Measurements from ENCODE around the gene GIPC1. TPM values are rescaled to one million over a fixed set of nuclear protein-coding genes. Genes with fewer than 3 reads are reported as not detected.

GIPC1 gene
- total RNA-seq, 1 experiment from 2014 or later, result 103 TPM

GRCh38 chr19:14519860-14520407 lies 24.0 kb upstream of the GIPC1 start:
- Histone ChIP-seq H3K4me3 (replicated peaks in 1 of 2; ENCODE audit: low read depth in 1 of 2, low read length in 2 of 2) (peak overlapping the region in 1 of 2 experiments; percentile 13; a peak in 1 of 4 replicates), H3K9ac (ENCODE audit: low read length) (peak overlapping the region; percentile 66), H3K27me3 (ENCODE audit: insufficient read depth, low read length) (no peaks in the 10 kb centered on the region), H3K9me3 (ENCODE audit: control insufficient read depth in 1 of 2, insufficient read depth in 1 of 2, low read depth in 1 of 2, low read length in 2 of 2) (no peaks in the 10 kb centered on the region), H3K27ac (ENCODE audit: low read depth, low read length) (peak overlapping the region; percentile 97), H3K4me1 (ENCODE audit: control insufficient read depth in 1 of 2, insufficient read depth in 2 of 2, low read length in 2 of 2) (peaks cover 48 to 69% of the 10 kb centered on the region in 2 experiments), H4K20me1 (ENCODE audit: insufficient read depth) (peaks cover 28% of the 10 kb centered on the region; the same call in 1 of the 2 replicates), H3K9me2 (ENCODE audit: insufficient read depth) (no peaks in the 10 kb centered on the region), H3K79me2 (ENCODE audit: insufficient read depth, low read length) (peaks cover 32% of the 10 kb centered on the region), H3K36me3 (ENCODE audit: control insufficient read depth in 1 of 2, insufficient read depth in 2 of 2, low read length in 2 of 2) (peaks cover 4 to 24% of the 10 kb centered on the region in 2 experiments; a peak in 2 of 4 replicates), H2AFZ (ENCODE audit: low read depth, low read length, poor library complexity, severe bottlenecking) (no peak overlapping the region), H3K4me2 (ENCODE audit: low read length) (peak overlapping the region; percentile 87)
- POLR2A ChIA-PET, result interaction anchor here (0.6 to 4.7 kb wide), 7 partner anchors 9 to 53 kb away, joined by 3 to 112 read pairs (median 3); partner anchors contain the start of gene TECR
- DNase-seq (ENCODE audit: low read depth, low spot score), result peak; percentile 96
- intact Hi-C loops (cut with micrococcal nuclease), result no loop called here
- RAD21 ChIA-PET (ENCODE audit: low non-redundant PET in 1 of 2, low total read pairs in 2 of 2, uncharacterized antibody in 2 of 2, unreplicated experiment in 2 of 2), result interaction anchor here in 1 of 2 experiments (0.5 kb wide), 1 partner anchor 52 kb away, joined by 5 read pairs; the partner anchor contains the start of gene NDUFB7
- peak; percentile 54 for ATAC-seq
- CTCF ChIA-PET, result interaction anchor here (1.2 kb wide), 1 partner anchor 14 kb away, joined by 3 read pairs; no protein-coding TSS in a partner anchor
- BruUV-seq (replicated peaks), result no TSS peak
- TF ChIP-seq SP1 (IDR thresholded peaks at IDR 0.05; ENCODE audit: low read depth) (peak; percentile 96), FOSL1 (IDR thresholded peaks at IDR 0.05; ENCODE audit: low read depth) (peak; percentile 92), REST (IDR thresholded peaks at IDR 0.05; ENCODE audit: low read depth) (no peak), TCF7L2 (IDR thresholded peaks at IDR 0.05; ENCODE audit: borderline replicate concordance, extremely low read depth, insufficient read depth, insufficient read length) (peak; percentile 86), ELF1 (IDR thresholded peaks at IDR 0.05; ENCODE audit: borderline replicate concordance, low read depth) (no peak), EGR1 (IDR thresholded peaks at IDR 0.05; ENCODE audit: low read depth) (no peak), CEBPB (IDR thresholded peaks at IDR 0.05; ENCODE audit: low read depth) (no peak), CBX3 (IDR thresholded peaks at IDR 0.05; ENCODE audit: low read depth) (peak; percentile 87), EZH2 (IDR thresholded peaks at IDR 0.05) (no peak), SRF (IDR thresholded peaks at IDR 0.05; ENCODE audit: low read depth) (no peak), POLR2AphosphoS5 (IDR thresholded peaks at IDR 0.05; ENCODE audit: low read depth, low read length) (peak; percentile 69; the same call in 1 of the 2 replicates), ZNF274 (IDR thresholded peaks at IDR 0.05; ENCODE audit: low read depth, low read length) (no peak), JUND (IDR thresholded peaks at IDR 0.05) (peak; percentile 96), ZFX (IDR thresholded peaks at IDR 0.05) (peak; percentile 42), ZBTB33 (IDR thresholded peaks at IDR 0.05; ENCODE audit: extremely low read depth, insufficient replicate concordance, low read length) (no peak), POLR2A (IDR thresholded peaks at IDR 0.05; ENCODE audit: borderline replicate concordance, extremely low read depth, insufficient read depth, insufficient read length) (no peak), SIN3A (IDR thresholded peaks at IDR 0.05; ENCODE audit: low read depth) (peak; percentile 91), MAX (IDR thresholded peaks at IDR 0.05) (peak; percentile 85)
- TF ChIP-seq, protein P1, sequence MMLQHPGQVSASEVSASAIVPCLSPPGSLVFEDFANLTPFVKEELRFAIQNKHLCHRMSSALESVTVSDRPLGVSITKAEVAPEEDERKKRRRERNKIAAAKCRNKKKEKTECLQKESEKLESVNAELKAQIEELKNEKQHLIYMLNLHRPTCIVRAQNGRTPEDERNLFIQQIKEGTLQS (IDR thresholded peaks at IDR 0.05), result no peak
- TF ChIP-seq, protein P2, sequence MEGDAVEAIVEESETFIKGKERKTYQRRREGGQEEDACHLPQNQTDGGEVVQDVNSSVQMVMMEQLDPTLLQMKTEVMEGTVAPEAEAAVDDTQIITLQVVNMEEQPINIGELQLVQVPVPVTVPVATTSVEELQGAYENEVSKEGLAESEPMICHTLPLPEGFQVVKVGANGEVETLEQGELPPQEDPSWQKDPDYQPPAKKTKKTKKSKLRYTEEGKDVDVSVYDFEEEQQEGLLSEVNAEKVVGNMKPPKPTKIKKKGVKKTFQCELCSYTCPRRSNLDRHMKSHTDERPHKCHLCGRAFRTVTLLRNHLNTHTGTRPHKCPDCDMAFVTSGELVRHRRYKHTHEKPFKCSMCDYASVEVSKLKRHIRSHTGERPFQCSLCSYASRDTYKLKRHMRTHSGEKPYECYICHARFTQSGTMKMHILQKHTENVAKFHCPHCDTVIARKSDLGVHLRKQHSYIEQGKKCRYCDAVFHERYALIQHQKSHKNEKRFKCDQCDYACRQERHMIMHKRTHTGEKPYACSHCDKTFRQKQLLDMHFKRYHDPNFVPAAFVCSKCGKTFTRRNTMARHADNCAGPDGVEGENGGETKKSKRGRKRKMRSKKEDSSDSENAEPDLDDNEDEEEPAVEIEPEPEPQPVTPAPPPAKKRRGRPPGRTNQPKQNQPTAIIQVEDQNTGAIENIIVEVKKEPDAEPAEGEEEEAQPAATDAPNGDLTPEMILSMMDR (IDR thresholded peaks at IDR 0.05 in 2 of 3, conservative IDR thresholded peaks at IDR 0.05 in 1 of 3; ENCODE audit: borderline replicate concordance in 1 of 3, insufficient read depth in 1 of 3, low read depth in 2 of 3, low read length in 2 of 3), result no peak

All from HCT116 (cell line).